ENCODE measurements around the gene SLC9B1. TPM values are rescaled to one million over a fixed set of nuclear protein-coding genes. Genes with fewer than 3 reads are reported as not detected.

The SLC9B1 gene
- total RNA-seq, 3 donors from 2014 or later = 0.47 to 0.68 (median 0.56) TPM

Other genes with a start within 250 kb of the SLC9B1 start
- 100 to 1,000 TPM; 575 to 579 (median 577) TPM for gene UBE2D3, start 192.2 kb downstream of the SLC9B1 start, total RNA-seq
- 10 to 100 TPM; 29.0 to 36.9 (median 29.1) TPM for gene CISD2, start 150.7 kb downstream of the SLC9B1 start, total RNA-seq
- gene SLC9B2, start 57.1 kb upstream of the SLC9B1 start, total RNA-seq = 10 to 100 TPM; 41.7 to 47.0 (median 44.4) TPM
- 1 to 10 TPM; 6.7 to 9.0 (median 7.3) TPM for gene BDH2, start 80.1 kb upstream of the SLC9B1 start, total RNA-seq
- 1 to 10 TPM; 1.6 to 3.4 (median 2.6) TPM for gene CENPE, start 178.6 kb upstream of the SLC9B1 start, total RNA-seq